Trophoblast cell (in vitro differentiated cells and primary cell): ENCODE measurements around the gene CDK8.
"Not testable (repeated sequence)": the region's sequence is repeated elsewhere in the genome, so short reads cannot be mapped to it uniquely, and the experiment has no call there.

ENCODE experiments used
- DNase-seq, 2 donors: peaks; one replicate each; pipeline ENCODE4 v3.0.0-alpha.2; 2016
- H2AFZ ChIP-seq: 2 replicates; pipeline ENCODE4 v1.6.1; 2013; ENCODE audit warnings: low read length, moderate library complexity, mild to moderate bottlenecking; ENCODE audit not compliant: insufficient read depth, poor library complexity
- H2AK5ac ChIP-seq: 2 replicates; pipeline ENCODE4 v1.6.1; 2013; ENCODE audit warnings: mild to moderate bottlenecking, low read length
- H2BK120ac ChIP-seq: 2 replicates; pipeline ENCODE4 v1.6.1; 2013; ENCODE audit warnings: low read length, mild to moderate bottlenecking, moderate library complexity; ENCODE audit not compliant: insufficient read depth, poor library complexity
- H2BK12ac ChIP-seq: 2 replicates; pipeline ENCODE4 v1.6.1; 2013; ENCODE audit warnings: mild to moderate bottlenecking, low read length, moderate library complexity
- H2BK5ac ChIP-seq: 2 replicates; pipeline ENCODE4 v1.6.1; 2013; ENCODE audit warnings: low read length, low read depth, moderate library complexity, mild to moderate bottlenecking; ENCODE audit not compliant: poor library complexity
- H3K14ac ChIP-seq: 2 replicates; pipeline ENCODE4 v1.6.1; 2013; ENCODE audit warnings: mild to moderate bottlenecking, low read length
- H3K18ac ChIP-seq: 2 replicates; pipeline ENCODE4 v1.6.1; 2013; ENCODE audit warnings: mild to moderate bottlenecking, low read length
- H3K23ac ChIP-seq: 2 replicates; pipeline ENCODE4 v1.6.1; 2013; ENCODE audit warnings: low read length
- H3K27ac ChIP-seq: 2 replicates; pipeline ENCODE4 v1.5.1; 2013; ENCODE audit warnings: low read depth, mild to moderate bottlenecking, inconsistent platforms, low read length, moderate library complexity
- H3K27me3 ChIP-seq: 2 replicates; pipeline ENCODE4 v1.6.1; 2013; ENCODE audit warnings: inconsistent platforms, mild to moderate bottlenecking, low read length, moderate library complexity; ENCODE audit not compliant: insufficient read depth
- H3K36me3 ChIP-seq, 2 experiments: 1 replicate in 1 of 2; 2 replicates in 1 of 2; pipeline ENCODE4 v1.6.1; 2013; ENCODE audit warnings: low read length in 2 of 2, mild to moderate bottlenecking in 2 of 2, moderate library complexity in 1 of 2; ENCODE audit not compliant: insufficient read depth in 2 of 2, control insufficient read depth in 1 of 2
- H3K4ac ChIP-seq: 2 replicates; pipeline ENCODE4 v1.6.1; 2013; ENCODE audit warnings: low read depth, mild to moderate bottlenecking, low read length, moderate library complexity
- H3K4me1 ChIP-seq, 2 experiments: 1 replicate in 1 of 2; 2 replicates in 1 of 2; pipeline ENCODE4 v1.6.1; 2013; ENCODE audit warnings: low read length in 2 of 2, mild to moderate bottlenecking in 2 of 2, moderate library complexity in 1 of 2; ENCODE audit not compliant: insufficient read depth in 2 of 2, control insufficient read depth in 1 of 2
- H3K4me2 ChIP-seq: 2 replicates; pipeline ENCODE4 v1.6.1; 2013; ENCODE audit warnings: inconsistent platforms, mild to moderate bottlenecking, low read length, moderate library complexity
- H3K4me3 ChIP-seq: 2 replicates; pipeline ENCODE4 v1.5.1; 2013; ENCODE audit warnings: mild to moderate bottlenecking, low read depth, low read length, inconsistent platforms
- H3K79me1 ChIP-seq: one replicate; pipeline ENCODE4 v1.6.1; 2013; ENCODE audit warnings: low read length
- H3K79me2 ChIP-seq: 2 replicates; pipeline ENCODE4 v1.6.1; 2013; ENCODE audit warnings: low read length, mild to moderate bottlenecking; ENCODE audit not compliant: control insufficient read depth, insufficient read depth, poor library complexity
- H3K9ac ChIP-seq: 2 replicates; pipeline ENCODE4 v1.6.1; 2013; ENCODE audit warnings: mild to moderate bottlenecking, low read length
- H3K9me3 ChIP-seq: 2 replicates; pipeline ENCODE4 v1.6.1; 2013; ENCODE audit warnings: low read depth, mild to moderate bottlenecking, control low read depth, inconsistent platforms, low read length; ENCODE audit not compliant: insufficient read depth
- H4K12ac ChIP-seq: 2 replicates; pipeline ENCODE4 v1.6.1; 2013; ENCODE audit warnings: low read depth, mild to moderate bottlenecking, low read length, moderate library complexity
- H4K8ac ChIP-seq: 2 replicates; pipeline ENCODE4 v1.6.1; 2013; ENCODE audit warnings: low read depth, mild to moderate bottlenecking, low read length, moderate library complexity
- H4K91ac ChIP-seq: one replicate; pipeline ENCODE4 v1.6.1; 2013; ENCODE audit warnings: low read depth, mild to moderate bottlenecking, low read length, moderate library complexity
- WGBS: extraction: QIAGEN DNeasy Blood & Tissue Kit; methylation state at CpG from one replicate; pipeline ENCODE4 v1.1.7; 2013; ENCODE audit warnings: missing lambda C conversion rate; ENCODE audit not compliant: insufficient read length, insufficient coverage; ENCODE audit errors: extremely low coverage; 5-methylcytosine and 5-hydroxymethylcytosine counted together

CDK8 gene

DNA sequence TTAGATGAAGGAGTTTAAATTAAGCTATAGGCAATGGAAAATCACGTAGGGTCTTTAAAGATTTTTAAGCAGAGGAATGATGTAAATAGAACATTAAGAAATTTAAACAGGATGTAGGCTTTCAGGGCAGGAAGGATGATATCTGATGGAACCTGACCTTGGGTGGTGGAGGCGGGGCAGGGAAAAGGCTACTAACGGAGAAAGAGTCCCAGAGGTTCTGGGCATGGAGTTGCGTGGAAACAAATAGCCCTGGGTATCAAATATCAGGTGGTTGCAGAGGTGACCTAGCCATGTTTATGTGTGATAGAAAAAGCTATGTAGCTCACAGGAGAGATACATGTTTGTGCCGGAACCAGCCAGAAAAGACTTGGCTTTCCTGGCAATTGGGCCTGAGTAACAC, 7.8 kb upstream of the CDK8 start:
- H3K79me1 ChIP-seq: no peaks in the 10 kb centered on the region
- H3K27ac ChIP-seq: no peak overlapping the region
- no peak overlapping the region for H2BK5ac ChIP-seq
- no peaks in the 10 kb centered on the region for H3K36me3 ChIP-seq
- H2AK5ac ChIP-seq: no peak overlapping the region
- no peak overlapping the region for H3K9ac ChIP-seq
- H2BK12ac ChIP-seq: no peak overlapping the region
- H3K4ac ChIP-seq: no peak overlapping the region
- H3K27me3 ChIP-seq: no peaks in the 10 kb centered on the region
- no peak overlapping the region for H3K4me3 ChIP-seq
- H2AFZ ChIP-seq: no peak overlapping the region
- no peak for DNase-seq
- H2BK120ac ChIP-seq: no peak overlapping the region
- no peak overlapping the region for H4K8ac ChIP-seq
- no peaks in the 10 kb centered on the region for H3K4me1 ChIP-seq
- H3K79me2 ChIP-seq: no peaks in the 10 kb centered on the region
- H3K9me3 ChIP-seq: no peaks in the 10 kb centered on the region
- H3K23ac ChIP-seq: no peak overlapping the region
- no peak overlapping the region for H3K18ac ChIP-seq
- no peak overlapping the region for H4K91ac ChIP-seq
- WGBS: no CpG with 5 or more reads among the region's 5 CpGs
- H4K12ac ChIP-seq: no peak overlapping the region
- no peak overlapping the region for H3K14ac ChIP-seq
- no peak overlapping the region for H3K4me2 ChIP-seq

DNA sequence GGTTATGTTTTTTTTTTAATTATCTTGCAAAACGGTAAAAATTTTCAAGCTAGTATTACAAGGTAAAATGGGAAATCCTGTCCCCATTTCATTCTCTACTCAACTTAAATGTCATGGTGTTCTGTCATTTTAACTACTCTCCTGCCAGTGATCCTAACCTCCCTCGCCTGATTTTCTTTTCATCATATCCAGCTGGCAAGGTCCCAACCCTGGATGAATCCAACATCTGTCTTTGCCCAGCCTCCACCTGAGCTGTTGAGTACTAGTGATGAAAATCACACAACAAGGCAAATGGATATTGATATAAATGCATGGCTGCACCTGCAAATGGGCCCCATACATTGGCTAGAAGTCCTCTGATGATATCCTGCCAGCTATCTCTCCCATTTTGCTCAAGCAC, 6.9 kb upstream of the CDK8 start:
- H3K79me2 ChIP-seq: no peaks in the 10 kb centered on the region
- no peak overlapping the region for H2BK12ac ChIP-seq
- no peak overlapping the region for H2AFZ ChIP-seq
- no peak overlapping the region for H4K8ac ChIP-seq
- H3K27me3 ChIP-seq: no peaks in the 10 kb centered on the region
- no peak overlapping the region for H2AK5ac ChIP-seq
- no peak overlapping the region for H3K14ac ChIP-seq
- H2BK120ac ChIP-seq: no peak overlapping the region
- H3K23ac ChIP-seq: no peak overlapping the region
- no peak overlapping the region for H3K4ac ChIP-seq
- H2BK5ac ChIP-seq: no peak overlapping the region
- H3K18ac ChIP-seq: no peak overlapping the region
- no peaks in the 10 kb centered on the region for H3K4me1 ChIP-seq
- H3K36me3 ChIP-seq: no peaks in the 10 kb centered on the region
- H3K4me3 ChIP-seq: no peak overlapping the region
- no peak overlapping the region for H3K9ac ChIP-seq
- WGBS: no CpG with 5 or more reads among the region's 2 CpGs
- no peak overlapping the region for H3K27ac ChIP-seq
- no peaks in the 10 kb centered on the region for H3K9me3 ChIP-seq
- H4K12ac ChIP-seq: no peak overlapping the region
- H3K79me1 ChIP-seq: no peaks in the 10 kb centered on the region
- DNase-seq: no peak
- no peak overlapping the region for H3K4me2 ChIP-seq
- no peak overlapping the region for H4K91ac ChIP-seq

DNA sequence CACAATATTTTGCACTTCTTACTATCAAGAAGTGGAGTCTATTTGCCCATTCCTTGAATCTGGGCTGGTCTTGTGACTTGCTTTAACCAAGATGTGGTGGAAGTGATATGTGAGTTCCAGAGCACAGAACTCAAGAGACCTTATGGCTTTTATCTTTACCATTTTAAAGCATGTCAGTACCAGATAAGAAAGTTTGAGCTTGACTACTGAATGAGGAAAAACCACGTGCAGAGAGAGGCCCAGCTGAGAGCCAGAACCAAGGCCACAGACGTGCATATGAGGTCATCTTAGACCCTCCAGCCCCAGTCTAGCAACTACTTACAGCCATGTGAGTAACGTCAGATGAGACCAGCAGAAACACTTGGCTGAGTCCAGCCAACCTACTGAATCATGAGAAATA, 6.3 kb upstream of the CDK8 start:
- no CpG with 5 or more reads among the region's 3 CpGs for WGBS
- no peak overlapping the region for H2AFZ ChIP-seq
- H3K9me3 ChIP-seq: no peaks in the 10 kb centered on the region
- no peak overlapping the region for H2AK5ac ChIP-seq
- H3K18ac ChIP-seq: no peak overlapping the region
- H3K27ac ChIP-seq: no peak overlapping the region
- no peak overlapping the region for H2BK12ac ChIP-seq
- no peak overlapping the region for H4K8ac ChIP-seq
- H2BK5ac ChIP-seq: no peak overlapping the region
- no peak overlapping the region for H3K4me3 ChIP-seq
- H3K9ac ChIP-seq: no peak overlapping the region
- H3K14ac ChIP-seq: no peak overlapping the region
- H2BK120ac ChIP-seq: no peak overlapping the region
- no peaks in the 10 kb centered on the region for H3K79me1 ChIP-seq
- no peaks in the 10 kb centered on the region for H3K79me2 ChIP-seq
- no peaks in the 10 kb centered on the region for H3K36me3 ChIP-seq
- DNase-seq: no peak
- no peak overlapping the region for H4K91ac ChIP-seq
- no peak overlapping the region for H3K23ac ChIP-seq
- H3K27me3 ChIP-seq: no peaks in the 10 kb centered on the region
- H3K4me1 ChIP-seq: no peaks in the 10 kb centered on the region
- no peak overlapping the region for H3K4me2 ChIP-seq
- no peak overlapping the region for H3K4ac ChIP-seq
- no peak overlapping the region for H4K12ac ChIP-seq

DNA sequence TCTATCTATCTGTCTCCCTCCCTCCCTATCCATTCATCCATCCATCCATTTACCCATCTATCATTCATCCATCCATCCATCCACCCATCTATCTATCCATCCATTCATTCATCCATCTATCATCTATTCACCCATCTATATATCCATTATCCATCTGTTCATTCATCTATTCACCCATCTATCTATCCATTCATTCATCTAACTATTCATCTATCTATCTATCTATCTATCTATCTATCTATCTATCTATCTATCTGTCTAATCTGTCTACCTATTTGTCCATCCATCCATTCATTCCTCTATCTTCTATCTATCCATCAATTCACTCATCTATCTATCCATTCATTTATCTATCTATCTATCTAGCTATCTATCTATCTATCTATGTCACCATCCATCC, 4.4 kb upstream of the CDK8 start:
- Histone ChIP-seq H3K4me2 (no peak overlapping the region), H4K91ac (no peak overlapping the region), H3K9ac (no peak overlapping the region), H3K4ac (no peak overlapping the region), H4K12ac (no peak overlapping the region), H3K18ac (no peak overlapping the region), H2BK5ac (no peak overlapping the region), H2BK120ac (no peak overlapping the region), H3K4me1 (no peaks in the 10 kb centered on the region), H3K79me2 (peaks cover 5% of the 10 kb centered on the region), H3K14ac (no peak overlapping the region), H3K36me3 (no peaks in the 10 kb centered on the region), H2BK12ac (no peak overlapping the region), H3K27me3 (no peaks in the 10 kb centered on the region), H2AFZ (no peak overlapping the region), H3K4me3 (no peak overlapping the region), H3K23ac (no peak overlapping the region), H4K8ac (no peak overlapping the region), H2AK5ac (no peak overlapping the region), H3K9me3 (no peaks in the 10 kb centered on the region), H3K79me1 (peaks cover 8% of the 10 kb centered on the region), H3K27ac (no peak overlapping the region)
- no peak for DNase-seq

DNA sequence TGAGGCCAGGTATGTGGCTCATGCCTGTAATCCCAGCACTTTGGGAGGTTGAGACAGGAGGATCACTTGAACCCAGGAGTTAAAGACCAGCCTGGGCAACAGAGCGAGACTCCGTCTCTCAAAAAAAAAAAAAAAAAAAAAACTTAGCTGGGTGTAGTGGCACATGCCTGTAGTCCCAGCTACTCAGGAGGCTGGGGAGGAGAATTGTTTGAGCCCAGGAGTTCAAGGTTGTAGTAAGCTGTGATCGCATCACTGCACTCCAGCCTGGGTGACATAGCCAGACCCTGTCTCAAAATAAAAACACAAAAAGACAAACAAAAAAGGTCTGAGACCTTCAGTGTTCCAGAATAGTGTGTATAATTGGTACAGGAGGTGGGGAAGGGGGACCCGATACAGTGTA, 1.9 kb upstream of the CDK8 start:
- H3K9me3 ChIP-seq, H4K12ac ChIP-seq: not testable (repeated sequence)

More for the DNA sequence above, 1.9 kb upstream of the CDK8 start:
- no CpG with 5 or more reads among the region's 4 CpGs for WGBS
- H4K91ac ChIP-seq, H3K27me3 ChIP-seq, H3K4me3 ChIP-seq, H2AFZ ChIP-seq, H3K23ac ChIP-seq, H3K9ac ChIP-seq, DNase-seq, H3K14ac ChIP-seq, H3K4me2 ChIP-seq, H2BK12ac ChIP-seq, H3K18ac ChIP-seq, H3K4me1 ChIP-seq, H2BK120ac ChIP-seq, H2AK5ac ChIP-seq, H2BK5ac ChIP-seq, H3K79me2 ChIP-seq, H3K36me3 ChIP-seq, H3K27ac ChIP-seq, H3K4ac ChIP-seq, H4K8ac ChIP-seq: not testable (repeated sequence)
- peaks cover 10% of the 10 kb centered on the region for H3K79me1 ChIP-seq
